ENCODE data around the gene MYBPC1. TPM values are rescaled to one million over a fixed set of nuclear protein-coding genes. Genes with fewer than 3 reads are reported as not detected.

MYBPC1 gene
- total and polyA plus RNA-seq, 2 experiments from 2014 or later = 0.18 TPM; not detected in 1

GRCh38 chr12:101703487-101703886, 108.7 kb downstream of the MYBPC1 start:
- 0 out of 2 replicates have a peak overlapping the region, but pooled peaks have one; percentile 44 for H3K27ac Mint-ChIP-seq
- no peak overlapping the region for H2AFZ ChIP-seq
- H3K4me3 ChIP-seq = no peak overlapping the region
- no peak overlapping the region for H3K27ac ChIP-seq (ENCODE audit: low read depth)
- H3F3A ChIP-seq (replicated peaks; ENCODE audit: low read depth) = no peaks in the 10 kb centered on the region
- DNase-seq (ENCODE audit: low spot score) (peak; percentile 36), ATAC-seq (peak; percentile 95)
- H3K4me2 ChIP-seq = no peak overlapping the region
- H3K4me3 Mint-ChIP-seq = no peak overlapping the region
- no peaks in the 10 kb centered on the region for H3K9me3 Mint-ChIP-seq
- H3K36me3 Mint-ChIP-seq (ENCODE audit: low read depth) = no peaks in the 10 kb centered on the region
- TF ChIP-seq NANOG (IDR thresholded peaks at IDR 0.05; ENCODE audit: borderline replicate concordance) (no peak), ETS1 (IDR thresholded peaks at IDR 0.05) (no peak), CTCF (conservative IDR thresholded peaks at IDR 0.05; ENCODE audit: low read depth in 2 of 2) (no peak), STAT1 (IDR thresholded peaks at IDR 0.05; ENCODE audit: unreplicated experiment) (no peak), ZNF331 (CRISPR knock-in tag; IDR thresholded peaks at IDR 0.05; ENCODE audit: low read depth) (no peak), EZH2 (IDR thresholded peaks at IDR 0.05; ENCODE audit: low read depth, unreplicated experiment) (no peak), EZH2phosphoT487 (IDR thresholded peaks at IDR 0.05; ENCODE audit: unreplicated experiment) (no peak), CREB1 (CRISPR knock-in tag; IDR thresholded peaks at IDR 0.05; ENCODE audit: low read depth) (no peak), ZNF114 (CRISPR knock-in tag; IDR thresholded peaks at IDR 0.05) (no peak), REST (IDR thresholded peaks at IDR 0.05; ENCODE audit: unreplicated experiment) (no peak), POLR2AphosphoS5 (IDR thresholded peaks at IDR 0.05; ENCODE audit: low read depth) (no peak), JUNB (IDR thresholded peaks at IDR 0.05; ENCODE audit: unreplicated experiment) (no peak), ZNF462 (CRISPR knock-in tag; IDR thresholded peaks at IDR 0.05) (no peak)
- H3K4me1 ChIP-seq (ENCODE audit: insufficient read depth) = peaks cover 15% of the 10 kb centered on the region
- peaks cover 16% of the 10 kb centered on the region for H3K4me1 Mint-ChIP-seq
- H3K27me3 ChIP-seq (ENCODE audit: insufficient read depth) = peaks cover 2% of the 10 kb centered on the region
- H4K20me1 ChIP-seq (replicated peaks; ENCODE audit: insufficient read depth) = 0 out of 2 replicates have a peak, but pooled peaks cover 6% of the 10 kb centered on the region
- peaks cover 54% of the 10 kb centered on the region for H3K79me2 ChIP-seq (replicated peaks; ENCODE audit: insufficient read depth)
- H3K9me2 ChIP-seq (ENCODE audit: insufficient read depth) = no peaks in the 10 kb centered on the region
- no peaks in the 10 kb centered on the region for H3K36me3 ChIP-seq (ENCODE audit: insufficient read depth)
- peaks cover 4% of the 10 kb centered on the region for H3K27me3 Mint-ChIP-seq (ENCODE audit: insufficient read depth, low read depth, poor library complexity)

All from GM23338 (cell line).